HG03064 (cell line): ENCODE measurements around the gene CDH6.
"Not testable (repeated sequence)": the region's sequence is repeated elsewhere in the genome, so short reads cannot be mapped to it uniquely, and the experiment has no call there.

Experiments used
- ATAC-seq: cut with Tn5 transposase; IDR thresholded peaks from one replicate; pipeline ENCODE4 v1.9.1; 2021; ENCODE audit warnings: low read depth; ENCODE audit not compliant: unreplicated experiment

CDH6 gene

GRCh38 chr5:31322946-31323345 is 129.5 kb downstream of the CDH6 start:
- no peak for ATAC-seq

- ATAC-seq = no peak
Measured at GRCh38 chr5:31324842-31325241, 131.4 kb downstream of the CDH6 start.

GRCh38 chr5:31328040-31328733 is 134.7 kb downstream of the CDH6 start:
- ATAC-seq = no peak

GRCh38 chr5:31329715-31330114 is 136.2 kb downstream of the CDH6 start:
- ATAC-seq = no peak

DNA sequence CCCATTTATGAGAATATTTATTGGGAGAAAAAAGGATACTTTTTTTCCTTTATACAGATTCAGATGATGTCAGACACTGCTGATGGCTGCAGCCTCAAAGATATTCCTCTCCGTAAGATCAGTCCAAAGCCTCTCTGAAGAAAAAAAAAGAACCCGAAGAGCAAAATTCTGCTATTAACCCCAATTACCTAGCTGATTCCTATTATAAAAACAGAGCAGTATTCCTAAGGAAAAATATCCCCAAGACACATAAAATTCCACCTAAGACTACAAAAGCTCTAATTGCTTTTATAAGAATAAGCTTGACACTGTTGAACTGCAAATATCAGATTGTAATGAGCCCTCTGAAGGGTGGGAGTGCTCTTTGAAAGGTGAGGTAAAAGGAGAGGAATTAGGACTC is 138.7 kb downstream of the CDH6 start:
- ATAC-seq = no peak

GRCh38 chr5:31333475-31333874 is 140.0 kb downstream of the CDH6 start:
- no peak for ATAC-seq

GRCh38 chr5:31334061-31334860 is 140.8 kb downstream of the CDH6 start:
- ATAC-seq = no peak

DNA sequence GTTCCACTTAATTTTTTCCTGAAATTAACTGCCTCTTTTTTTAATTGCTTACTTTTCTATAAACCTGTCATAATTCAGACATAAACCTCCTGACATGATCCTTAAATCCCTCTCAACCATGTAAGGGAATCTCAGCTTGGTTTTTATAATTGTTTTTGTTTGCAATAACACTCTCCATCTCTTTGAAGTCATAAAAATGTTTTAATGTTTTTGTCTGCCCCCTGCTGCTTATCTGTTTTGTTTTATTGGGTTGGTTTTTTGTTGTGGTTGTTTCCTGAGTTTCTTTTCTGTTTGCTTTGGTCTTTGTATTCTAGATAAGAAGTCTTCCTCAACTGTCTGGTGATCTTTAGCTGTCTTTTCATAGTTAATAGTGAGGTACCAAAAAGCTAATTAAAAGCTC is 142.0 kb downstream of the CDH6 start:
- ATAC-seq = no peak

DNA sequence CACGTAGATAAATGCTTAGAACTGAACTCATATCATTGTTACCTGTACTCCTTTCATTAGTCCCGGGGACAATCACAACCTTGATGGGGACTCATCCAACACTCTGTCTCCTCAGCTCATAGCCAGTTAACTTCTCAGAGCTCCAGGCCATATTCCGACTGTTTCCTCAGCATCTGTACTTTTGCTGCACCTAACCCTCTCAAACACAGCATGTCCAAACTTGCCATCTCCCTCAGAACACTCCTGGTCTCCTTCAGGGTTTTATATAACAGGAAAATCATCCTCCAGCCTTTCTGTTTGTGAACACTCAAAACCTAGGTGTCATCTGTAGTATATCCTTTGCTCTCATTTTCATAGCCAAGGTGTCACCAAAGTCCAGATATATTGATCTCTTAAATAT is 150.5 kb downstream of the CDH6 start:
- no peak for ATAC-seq

DNA sequence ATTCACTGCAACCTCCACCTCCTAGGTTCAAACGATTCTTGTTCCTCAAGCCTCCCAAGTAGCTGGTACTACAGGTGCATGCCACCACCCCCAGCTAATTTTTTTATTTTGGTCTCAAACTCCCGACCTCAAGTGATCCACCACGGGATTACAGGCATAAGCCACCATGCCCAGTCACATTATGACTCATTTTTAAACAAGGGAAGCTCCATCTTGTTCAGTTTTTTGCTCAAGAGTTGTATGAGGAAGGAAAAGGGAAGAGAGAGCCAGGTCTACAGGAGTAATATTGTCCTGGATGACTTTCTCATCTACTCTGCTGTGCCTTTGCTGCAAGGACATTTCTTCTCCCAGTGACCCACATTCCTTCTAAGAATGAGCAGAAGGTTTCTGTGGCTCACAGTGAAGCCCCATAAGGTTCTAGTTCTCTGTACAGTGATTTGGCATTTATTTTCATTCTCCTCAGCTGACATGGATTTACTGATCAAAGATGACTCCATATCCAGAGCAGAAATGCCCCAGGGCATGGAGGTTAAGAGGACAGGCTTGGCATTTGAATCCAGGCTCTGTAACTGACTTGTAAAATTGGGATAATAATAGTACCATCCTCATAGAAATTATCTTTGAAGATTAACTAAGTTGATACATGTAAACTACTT is 153.5 kb downstream of the CDH6 start:
- ATAC-seq = no peak

- ATAC-seq = no peak
Measured at GRCh38 chr5:31347552-31347905, 154.0 kb downstream of the CDH6 start.

GRCh38 chr5:31350395-31350794 is 156.9 kb downstream of the CDH6 start:
- ATAC-seq = no peak

DNA sequence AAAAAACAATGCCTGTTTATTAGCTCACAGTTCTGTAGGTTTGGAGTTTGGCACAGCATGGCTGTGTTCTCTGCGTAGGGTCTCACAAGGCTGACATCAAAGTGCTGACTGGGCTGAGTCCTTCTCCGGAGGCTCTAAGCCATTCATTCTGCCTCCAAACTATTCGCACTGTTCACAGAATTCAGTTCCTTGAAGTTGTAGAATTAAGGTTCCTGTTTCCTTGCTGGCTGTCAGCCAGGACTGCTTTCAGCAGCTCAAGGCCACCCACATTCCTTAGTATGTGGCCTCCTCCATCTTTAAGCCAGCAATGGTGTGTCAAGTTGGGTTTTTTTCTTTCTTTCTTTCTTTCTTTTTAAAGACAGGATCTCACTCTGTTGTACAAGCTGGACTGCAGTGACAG is 161.9 kb downstream of the CDH6 start:
- ATAC-seq = no peak

- ATAC-seq = no peak
Measured at GRCh38 chr5:31357038-31357437, 163.6 kb downstream of the CDH6 start.

- ATAC-seq = no peak
Measured at GRCh38 chr5:31359839-31360238, 166.4 kb downstream of the CDH6 start.

DNA sequence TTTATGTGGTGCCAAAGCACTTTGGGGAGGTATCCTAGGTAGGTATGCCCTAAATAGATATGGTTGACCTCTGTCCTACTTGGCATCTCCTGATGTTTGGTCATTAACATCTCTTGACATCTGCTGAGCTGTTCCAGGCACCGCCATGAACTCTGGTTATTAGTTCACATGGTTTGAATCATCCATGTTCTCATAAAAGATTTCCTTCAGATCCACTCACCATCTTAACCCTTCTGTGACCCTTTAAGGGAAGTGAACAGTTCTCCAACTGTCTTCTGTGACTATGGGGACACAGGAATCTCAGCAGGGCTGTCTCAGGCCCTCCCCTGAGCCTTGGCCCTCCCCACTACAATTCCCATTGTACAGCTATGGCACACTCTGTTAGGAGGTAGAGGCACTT is 167.7 kb downstream of the CDH6 start:
- ATAC-seq = no peak

GRCh38 chr5:31361704-31362528 is 168.4 kb downstream of the CDH6 start:
- not testable (repeated sequence) for ATAC-seq

DNA sequence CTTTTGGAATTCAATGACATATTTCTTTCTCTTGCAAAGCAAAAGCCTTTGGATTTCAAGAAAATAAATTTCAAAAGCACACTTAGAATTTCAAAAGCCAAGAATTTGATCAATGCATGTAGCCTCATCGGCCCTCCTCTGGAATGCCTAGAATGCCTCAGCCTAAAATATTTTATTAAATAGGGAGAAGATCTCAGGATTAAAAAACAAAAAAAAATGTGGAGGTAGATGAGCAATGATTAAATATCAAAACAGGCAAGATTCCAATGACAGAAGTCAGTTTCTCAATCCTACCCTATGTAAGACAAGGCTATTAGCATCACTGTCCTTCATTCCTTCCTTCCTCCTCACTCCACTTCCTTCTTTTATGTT is 169.0 kb downstream of the CDH6 start:
- no peak for ATAC-seq

DNA sequence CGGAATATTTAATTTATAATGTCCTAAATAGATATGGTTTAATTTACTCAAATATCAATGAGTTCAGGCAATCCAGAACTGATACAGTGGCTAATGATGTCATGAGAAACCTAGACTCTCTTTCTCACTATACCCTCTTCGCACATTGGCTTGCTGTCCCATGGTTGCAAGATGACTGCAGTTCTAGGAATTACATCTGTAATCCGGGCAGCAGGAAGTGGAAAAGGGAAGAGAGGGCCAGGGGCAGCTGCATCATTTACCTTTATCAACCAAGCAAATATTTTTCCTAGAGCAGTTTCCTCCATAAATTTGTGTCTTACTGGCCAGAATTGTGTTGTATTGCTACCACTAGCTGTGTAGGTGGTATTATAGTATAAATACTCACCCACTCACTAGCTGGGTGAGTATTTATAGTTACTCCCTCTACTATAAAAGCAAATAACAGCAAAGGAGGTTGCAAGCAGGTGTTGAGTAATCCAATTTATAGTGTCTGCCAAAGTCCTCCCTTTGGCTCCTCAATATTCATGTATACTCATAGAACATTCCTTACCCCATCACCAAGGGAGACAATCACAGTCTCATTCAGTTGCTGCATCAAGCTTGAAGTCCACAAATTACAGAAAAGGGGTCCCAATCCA is 169.6 kb downstream of the CDH6 start:
- no peak for ATAC-seq

GRCh38 chr5:31364881-31365636 is 171.6 kb downstream of the CDH6 start:
- ATAC-seq = no peak
